NCI-H1092 (cell line): ENCODE results near the gene GJD3.

Experiments
- DNase-seq: peaks from one replicate; lab custom pipeline; 2025; lab: John Stamatoyannopoulos, UW

The GJD3 gene

DNA sequence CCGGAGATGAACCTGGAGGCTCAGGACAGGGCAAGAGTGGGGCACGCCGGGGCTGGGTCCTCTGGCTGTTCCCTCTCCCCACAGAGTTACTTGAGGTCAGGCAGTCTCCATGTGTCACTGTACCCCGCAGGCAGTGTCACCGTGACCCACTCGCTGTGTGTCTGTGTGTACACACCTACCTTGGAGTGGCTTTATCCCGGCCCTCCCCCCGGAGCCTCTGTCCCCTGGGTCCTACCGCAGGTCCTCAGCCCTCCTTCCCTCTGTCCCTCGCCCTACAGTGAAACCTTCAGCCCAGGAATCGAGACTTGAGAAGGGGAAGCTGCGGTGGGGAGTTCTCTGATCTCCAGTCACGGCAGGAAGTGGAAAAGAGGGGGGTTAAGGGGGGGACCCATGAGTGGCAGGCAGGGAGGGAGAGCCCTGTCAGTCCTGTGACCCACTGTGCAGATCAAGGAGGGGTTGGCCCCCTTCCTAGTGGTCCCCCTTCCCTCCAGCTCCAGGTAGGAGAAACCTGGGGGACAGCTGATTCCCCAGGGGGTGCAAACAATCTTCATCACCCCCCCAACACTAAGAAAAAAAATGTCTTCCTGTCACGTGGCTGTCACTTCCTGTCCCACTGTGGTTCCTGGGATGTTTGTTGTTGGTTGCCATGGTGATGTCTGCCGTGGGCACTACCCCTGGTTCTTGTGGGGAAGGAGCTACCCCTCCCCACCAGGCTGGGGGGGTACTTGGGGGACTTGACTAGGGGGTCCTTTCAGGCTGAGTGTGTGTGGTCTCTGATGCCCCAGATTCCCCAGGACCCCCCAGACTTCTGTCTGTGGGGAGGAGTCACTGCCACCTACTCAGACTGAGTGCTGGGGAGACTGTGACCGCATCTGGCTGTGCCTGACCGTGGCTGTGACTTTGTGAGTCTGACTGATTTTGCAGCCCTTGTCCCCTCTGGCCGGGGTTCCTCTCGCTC, 41.9 kb downstream of the GJD3 start:
- DNase-seq, result no peak

GRCh38 chr17:40321961-40322357, 42.6 kb downstream of the GJD3 start:
- no peak for DNase-seq

- no peak for DNase-seq
These were observed 43.0 kb downstream of the GJD3 start for GRCh38 chr17:40321524-40321929.

DNA sequence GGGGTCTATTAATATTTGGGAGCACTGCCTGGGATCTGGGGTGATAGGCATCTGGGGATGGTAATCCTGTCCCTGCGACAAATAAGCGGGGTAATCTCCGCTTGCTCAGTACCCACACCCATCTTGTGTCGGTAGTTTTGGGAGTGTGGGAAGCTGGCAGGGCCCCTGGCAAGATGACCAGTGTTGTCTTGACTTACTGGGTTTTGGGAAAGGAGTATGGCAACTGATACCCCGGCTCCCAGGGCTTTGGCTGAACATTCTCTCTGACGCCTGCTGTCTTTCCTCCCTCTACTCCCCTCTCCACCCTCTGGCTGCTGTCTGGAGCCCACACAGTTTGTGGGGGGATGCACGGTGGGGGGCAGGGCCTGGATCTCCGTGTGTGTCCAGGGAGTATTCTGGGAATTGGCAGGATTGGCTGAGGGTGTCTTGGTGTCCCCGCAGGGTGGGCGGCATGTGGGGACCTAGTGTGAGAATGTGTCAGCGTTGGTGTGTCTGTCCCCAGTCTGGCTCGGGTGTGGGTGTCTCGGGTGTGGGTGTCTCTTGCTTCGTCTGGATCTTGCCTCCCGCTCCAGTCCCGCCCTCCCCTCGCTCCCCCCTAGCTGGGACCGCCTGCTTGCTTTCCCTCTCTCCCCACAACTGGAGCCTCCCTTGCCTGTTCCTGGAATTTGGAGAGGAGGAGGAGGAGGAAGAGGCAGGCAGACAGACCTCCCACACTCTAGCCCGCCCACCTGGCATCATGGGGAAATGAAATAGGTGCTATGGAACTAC, 43.6 kb downstream of the GJD3 start:
- DNase-seq, result no peak

DNA sequence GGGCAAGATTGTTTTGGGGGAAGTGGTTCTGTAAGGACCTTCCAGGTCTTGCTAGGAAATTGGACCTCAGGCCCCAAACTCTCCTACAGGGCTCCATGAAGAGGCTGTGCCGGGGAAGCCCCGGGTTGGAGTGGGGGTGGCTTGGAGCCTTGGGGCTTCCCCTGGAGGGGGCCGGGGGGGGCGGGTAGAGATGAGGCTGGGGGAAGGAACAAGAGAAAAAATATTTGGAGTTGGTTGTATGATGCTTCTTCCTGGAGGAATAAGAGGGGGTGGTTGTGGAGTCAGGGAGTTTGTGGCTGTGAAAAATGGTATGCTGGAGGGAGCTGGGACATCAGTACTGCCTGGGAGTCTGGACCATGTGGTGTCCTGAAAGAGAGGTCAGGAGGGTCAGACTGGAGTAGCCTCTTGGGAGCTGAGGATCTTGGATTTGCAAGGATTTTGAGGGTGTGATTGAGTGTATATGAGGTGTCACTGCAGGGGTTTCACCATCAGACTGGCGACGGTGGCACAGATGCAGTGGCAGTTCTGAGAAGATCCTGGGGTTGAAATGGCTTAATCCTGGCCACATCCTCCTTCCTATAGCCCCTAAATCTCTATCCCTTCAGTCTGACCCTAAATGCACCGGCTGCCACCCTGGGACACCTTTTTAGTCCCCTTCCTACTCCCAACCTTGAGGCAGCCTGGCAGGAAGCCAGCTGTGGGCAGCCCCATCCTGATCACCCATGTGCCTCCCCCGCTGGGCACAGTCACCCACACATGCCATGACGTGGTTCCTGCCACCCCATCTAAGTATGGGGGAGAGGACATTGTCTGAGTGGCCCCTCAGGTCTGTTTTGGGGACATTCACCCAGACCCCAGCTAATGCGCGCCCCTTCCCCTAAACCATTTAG, 44.6 kb downstream of the GJD3 start:
- no peak for DNase-seq

GRCh38 chr17:40318830-40319391, 45.6 kb downstream of the GJD3 start:
- no peak for DNase-seq

DNA sequence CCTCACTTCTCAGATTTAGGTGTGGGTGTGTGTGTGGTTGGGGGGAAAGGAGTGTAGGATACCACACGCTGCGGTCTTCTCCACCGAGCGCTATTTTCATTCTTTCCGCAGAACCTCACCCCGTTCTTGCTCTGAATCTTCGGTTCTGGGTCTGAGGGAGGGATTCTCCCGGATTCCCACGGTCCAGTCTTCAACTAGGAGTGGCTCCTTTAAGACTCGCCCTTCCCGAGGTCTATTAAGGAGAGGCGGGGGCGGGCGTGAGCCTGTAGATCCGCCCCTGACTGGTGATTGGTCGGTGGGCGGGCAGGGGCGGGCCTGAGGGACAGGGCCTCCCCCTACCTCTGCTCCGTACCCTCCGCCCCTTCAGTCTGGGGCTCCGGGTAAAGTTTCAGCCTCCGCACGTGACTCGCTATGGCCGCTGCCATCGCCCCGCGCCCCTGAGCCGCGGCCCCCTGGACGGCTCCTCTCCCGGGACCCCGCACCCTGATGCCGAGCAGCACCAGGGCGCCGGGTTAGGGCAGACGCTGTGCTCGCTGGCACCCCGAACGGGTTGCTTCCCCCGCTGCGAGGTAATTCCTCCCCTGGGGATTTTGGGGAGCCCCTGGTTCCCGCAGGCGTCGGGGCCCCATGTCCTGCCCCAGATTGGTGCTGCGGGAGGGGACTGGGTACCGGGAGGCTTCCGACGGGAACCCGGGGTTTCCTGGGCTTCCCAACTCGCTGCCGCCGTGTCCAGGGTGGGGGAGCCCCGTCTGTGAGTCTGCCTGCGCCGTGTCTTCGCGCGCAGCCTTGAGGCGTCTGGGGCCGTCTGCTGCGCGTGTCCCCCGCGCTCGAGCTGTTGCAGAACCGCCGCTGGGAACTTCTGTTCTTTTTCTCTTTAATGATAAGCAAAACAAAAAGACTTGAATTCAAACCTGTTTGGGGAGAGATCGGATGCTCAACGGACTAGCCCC, 46.4 kb downstream of the GJD3 start:
- DNase-seq, result peak; percentile 86

GRCh38 chr17:40317345-40317873, 47.1 kb downstream of the GJD3 start:
- no peak for DNase-seq

DNA sequence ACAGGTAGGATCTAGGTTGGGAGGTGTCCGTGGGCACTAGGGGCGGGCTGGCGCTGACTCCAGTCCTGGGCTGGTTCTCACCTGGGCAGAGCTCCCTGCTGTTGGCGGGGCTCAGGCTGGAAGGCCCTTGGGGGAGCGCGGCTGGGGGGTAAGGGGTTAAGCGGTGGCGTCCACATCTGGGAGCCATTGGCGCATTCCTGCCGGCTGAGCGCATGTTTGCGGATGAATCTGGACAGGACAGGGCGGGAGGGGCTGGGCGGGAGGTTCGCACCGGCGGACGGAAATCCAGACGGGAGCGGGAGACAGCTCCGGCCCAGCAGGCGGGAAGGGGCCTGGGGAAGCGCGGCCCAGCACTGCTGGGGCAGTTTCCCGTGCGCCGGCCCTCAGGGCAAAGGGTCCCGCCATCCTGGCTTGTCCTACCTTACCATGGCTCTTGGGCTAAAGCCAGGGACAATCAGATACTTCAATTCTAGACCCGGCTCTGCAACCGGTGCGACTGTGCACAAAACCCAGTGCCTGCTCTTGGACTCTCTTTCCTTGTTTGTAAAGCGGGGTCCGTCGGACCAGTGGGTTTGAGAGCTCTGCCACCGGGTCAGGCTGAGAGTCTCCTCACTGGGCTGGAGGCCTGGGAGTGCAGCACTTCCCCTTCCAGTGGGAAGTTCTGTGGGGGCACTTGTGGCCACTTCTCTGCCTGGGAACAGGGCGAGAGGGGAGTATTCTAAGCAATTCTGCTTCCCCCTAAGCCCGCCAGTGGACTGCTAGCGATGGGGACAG, 47.8 kb downstream of the GJD3 start:
- DNase-seq, result no peak

- DNase-seq, result no peak
These were observed 48.6 kb downstream of the GJD3 start for GRCh38 chr17:40315678-40316570.

DNA sequence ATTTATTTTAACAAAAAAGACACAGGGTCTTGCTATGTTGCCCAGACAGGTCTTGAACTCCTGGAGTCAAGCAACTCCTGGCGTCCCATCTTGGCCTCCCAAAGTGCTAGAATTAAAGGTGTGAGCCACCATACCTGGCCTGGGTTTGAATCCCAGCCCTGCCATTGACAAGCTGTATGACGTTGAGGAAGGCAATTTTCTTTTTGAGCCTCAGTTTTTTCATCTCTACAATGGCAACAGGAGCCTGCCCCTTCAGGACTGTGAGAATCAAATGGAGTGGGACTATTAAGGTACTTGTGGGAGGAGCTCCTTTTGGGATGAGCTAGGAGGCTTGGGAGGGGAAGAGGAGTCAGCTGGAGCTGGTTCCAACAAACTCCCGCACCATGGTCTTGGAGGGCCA, 49.3 kb downstream of the GJD3 start:
- no peak for DNase-seq

DNA sequence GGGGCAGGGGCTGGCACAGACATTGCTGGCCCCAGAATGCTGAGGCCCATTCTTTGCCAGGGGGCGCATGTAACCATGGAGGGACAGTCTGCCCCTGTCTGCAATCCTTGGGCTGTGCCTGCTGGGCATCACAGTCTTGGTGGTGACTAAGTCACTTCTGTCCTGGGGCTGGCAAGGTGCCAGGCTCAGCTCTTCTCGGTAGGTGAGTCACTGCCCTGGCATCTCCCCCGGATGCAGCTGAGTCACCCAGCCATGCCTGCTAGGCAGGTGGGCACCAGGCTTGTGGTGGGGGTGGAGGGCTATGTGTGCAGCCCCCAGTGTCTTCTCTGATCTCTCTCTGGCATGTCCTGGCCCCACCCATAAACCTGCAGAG, 50.0 kb downstream of the GJD3 start:
- DNase-seq, result peak; percentile 71

DNA sequence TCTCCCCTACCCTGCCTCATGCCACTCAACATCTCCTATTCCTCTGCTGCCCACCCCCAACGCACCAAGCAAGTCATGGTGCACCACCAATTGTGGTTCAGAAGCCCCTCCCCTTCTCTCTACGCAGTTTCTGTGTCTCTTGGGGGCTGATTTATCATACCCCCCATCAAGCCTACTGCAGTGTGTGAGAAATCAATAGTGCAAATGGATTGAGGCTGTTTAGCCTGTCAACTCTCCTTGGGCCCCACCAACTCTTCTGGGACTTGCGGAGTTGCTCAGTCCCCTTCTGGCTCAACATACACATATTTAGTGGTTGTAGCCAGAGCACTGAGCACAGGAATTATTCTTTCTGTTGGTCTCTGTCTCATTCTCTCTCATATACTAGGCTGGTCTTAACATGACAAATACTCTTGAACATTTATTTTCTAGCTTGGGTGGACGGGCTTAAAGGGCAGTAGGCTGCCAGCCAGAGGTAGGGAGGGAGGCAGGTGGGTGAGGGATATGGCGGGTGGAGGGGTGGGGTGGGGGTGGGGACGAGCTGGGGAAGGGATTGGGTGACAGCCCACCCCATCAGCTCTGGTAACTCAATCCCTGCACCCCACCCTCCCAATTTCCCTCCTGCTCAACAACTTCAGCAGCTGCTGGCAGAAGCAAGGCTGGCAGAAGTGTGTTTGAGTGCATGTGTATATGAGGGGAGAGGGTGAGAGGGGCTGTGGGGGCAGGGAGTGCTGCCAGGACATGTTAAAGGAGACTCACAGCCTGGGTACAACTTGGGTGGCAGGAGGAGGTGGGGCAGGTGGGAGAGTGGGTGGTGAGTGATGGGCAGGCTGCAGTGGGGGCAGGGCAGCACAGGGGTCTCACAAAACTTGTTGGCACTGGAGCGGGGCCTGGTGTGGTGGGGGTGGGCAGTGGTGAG, 50.6 kb downstream of the GJD3 start:
- peak; percentile 78 for DNase-seq
